ENCODE measurements around the gene LRRC1. TPM values are rescaled to one million over a fixed set of nuclear protein-coding genes. Genes with fewer than 3 reads are reported as not detected.

The LRRC1 gene
- polyA plus RNA-seq, 2 donors, result 13.6 to 15.2 TPM

- WGBS, 2 donors, result 76 to 78% methylated on average over 2 of the region's 2 CpGs
- Histone ChIP-seq H3K9me3 (ENCODE audit: control insufficient read depth in 2 of 2, insufficient read depth in 1 of 2, low read depth in 1 of 2, low read length in 1 of 2) (no peaks in the 10 kb centered on the region), H3K4me1 (ENCODE audit: control insufficient read depth in 2 of 2, insufficient read depth in 2 of 2, low read length in 1 of 2) (no peaks in the 10 kb centered on the region), H3K4me3 (ENCODE audit: low read depth in 1 of 2, low read length in 2 of 2) (no peak overlapping the region), H3K27me3 (ENCODE audit: control insufficient read depth in 1 of 2, insufficient read depth in 2 of 2, low read length in 2 of 2) (no peaks in the 10 kb centered on the region), H3K27ac (ENCODE audit: low read depth in 2 of 2, low read length in 1 of 2) (no peak overlapping the region), H3K36me3 (ENCODE audit: control insufficient read depth in 2 of 2, insufficient read depth in 2 of 2, low read length in 1 of 2) (no peaks in the 10 kb centered on the region)
These were observed 172.6 kb downstream of the LRRC1 start for GRCh38 chr6:53967415-53967814.

Other genes with a start within 250 kb of the LRRC1 start
- 10 to 100 TPM; 12.9 to 22.6 TPM for gene GCLC, start 249.9 kb upstream of the LRRC1 start, polyA plus RNA-seq
- gene KLHL31, start 129.2 kb upstream of the LRRC1 start, polyA plus RNA-seq, result under 1 TPM; 0.09 to 0.41 TPM

Data from esophagus (tissue), 2 donors.